ENCODE results near the gene RIPK1.

The RIPK1 gene

GRCh38 chr6:3139090-3139903, 71.0 kb downstream of the RIPK1 start:
- Histone ChIP-seq H3K79me1 (ENCODE audit: low read length) (no peaks in the 10 kb centered on the region), H2BK15ac (replicated peaks; ENCODE audit: low read depth) (no peak overlapping the region), H3K23ac (ENCODE audit: low read length) (no peak overlapping the region), H3K27me3 (ENCODE audit: insufficient read depth, low read length, poor library complexity) (no peaks in the 10 kb centered on the region), H3K4me1 (ENCODE audit: control insufficient read depth, low read depth, low read length) (no peaks in the 10 kb centered on the region), H3K56ac (ENCODE audit: low read length) (no peak overlapping the region), H3K18ac (ENCODE audit: low read length) (no peak overlapping the region), H3K4me2 (ENCODE audit: low read length) (no peak overlapping the region), H3K79me2 (ENCODE audit: control insufficient read depth, insufficient read depth, low read length) (no peaks in the 10 kb centered on the region), H3K36me3 (ENCODE audit: control insufficient read depth, insufficient read depth, low read length) (peaks cover 3% of the 10 kb centered on the region), H3K4ac (ENCODE audit: low read depth, low read length) (no peak overlapping the region), H4K5ac (ENCODE audit: low read length) (no peak overlapping the region), H3K27ac (ENCODE audit: low read depth, low read length) (no peak overlapping the region), H2BK120ac (ENCODE audit: low read depth, low read length) (no peak overlapping the region), H4K8ac (ENCODE audit: low read depth, low read length) (no peak overlapping the region), H3K9ac (ENCODE audit: low read length) (no peak overlapping the region), H2AK5ac (ENCODE audit: low read length) (no peak overlapping the region), H3K4me3 (ENCODE audit: low read length) (no peak overlapping the region), H2BK5ac (ENCODE audit: low read length) (no peak overlapping the region)
- no CpG with 5 or more reads among the region's 14 CpGs for WGBS (ENCODE audit: extremely low coverage, insufficient coverage, low lambda C conversion rate)
- no peak for DNase-seq

GRCh38 chr6:3140201-3140600, 71.9 kb downstream of the RIPK1 start:
- no peak overlapping the region for H2BK120ac ChIP-seq (ENCODE audit: low read depth, low read length)
- H3K36me3 ChIP-seq (ENCODE audit: control insufficient read depth, insufficient read depth, low read length), result peaks cover 3% of the 10 kb centered on the region

GRCh38 chr6:3142536-3142935, 74.2 kb downstream of the RIPK1 start:
- no peak overlapping the region for H3K9ac ChIP-seq (ENCODE audit: low read length)
- no peak overlapping the region for H2BK15ac ChIP-seq (replicated peaks; ENCODE audit: low read depth)
- no peak overlapping the region for H3K4me2 ChIP-seq (ENCODE audit: low read length)

More at GRCh38 chr6:3140201-3140600, 71.9 kb downstream of the RIPK1 start:
- Histone ChIP-seq H3K23ac (ENCODE audit: low read length) (no peak overlapping the region), H2BK15ac (replicated peaks; ENCODE audit: low read depth) (no peak overlapping the region), H3K4ac (ENCODE audit: low read depth, low read length) (no peak overlapping the region), H4K5ac (ENCODE audit: low read length) (no peak overlapping the region), H2BK5ac (ENCODE audit: low read length) (no peak overlapping the region), H2AK5ac (ENCODE audit: low read length) (no peak overlapping the region), H3K4me1 (ENCODE audit: control insufficient read depth, low read depth, low read length) (no peaks in the 10 kb centered on the region), H3K27me3 (ENCODE audit: insufficient read depth, low read length, poor library complexity) (no peaks in the 10 kb centered on the region), H3K79me2 (ENCODE audit: control insufficient read depth, insufficient read depth, low read length) (no peaks in the 10 kb centered on the region), H3K4me3 (ENCODE audit: low read length) (no peak overlapping the region), H3K79me1 (ENCODE audit: low read length) (no peaks in the 10 kb centered on the region), H4K8ac (ENCODE audit: low read depth, low read length) (no peak overlapping the region), H3K18ac (ENCODE audit: low read length) (no peak overlapping the region), H3K4me2 (ENCODE audit: low read length) (no peak overlapping the region), H3K9ac (ENCODE audit: low read length) (no peak overlapping the region), H3K56ac (ENCODE audit: low read length) (no peak overlapping the region), H3K27ac (ENCODE audit: low read depth, low read length) (no peak overlapping the region)
- WGBS (ENCODE audit: extremely low coverage, insufficient coverage, low lambda C conversion rate), result no CpG with 5 or more reads among the region's 20 CpGs
- DNase-seq, result no peak

GRCh38 chr6:3143158-3143557, 74.9 kb downstream of the RIPK1 start:
- Histone ChIP-seq H2AK5ac (ENCODE audit: low read length) (no peak overlapping the region), H3K18ac (ENCODE audit: low read length) (no peak overlapping the region), H4K8ac (ENCODE audit: low read depth, low read length) (no peak overlapping the region), H3K4me1 (ENCODE audit: control insufficient read depth, low read depth, low read length) (no peaks in the 10 kb centered on the region), H3K23ac (ENCODE audit: low read length) (no peak overlapping the region), H3K4ac (ENCODE audit: low read depth, low read length) (no peak overlapping the region), H4K5ac (ENCODE audit: low read length) (no peak overlapping the region), H3K4me2 (ENCODE audit: low read length) (no peak overlapping the region), H2BK120ac (ENCODE audit: low read depth, low read length) (no peak overlapping the region), H3K56ac (ENCODE audit: low read length) (peak overlapping the region; percentile 15), H3K27me3 (ENCODE audit: insufficient read depth, low read length, poor library complexity) (no peaks in the 10 kb centered on the region), H3K36me3 (ENCODE audit: control insufficient read depth, insufficient read depth, low read length) (peaks cover 2% of the 10 kb centered on the region), H2BK15ac (replicated peaks; ENCODE audit: low read depth) (no peak overlapping the region), H3K27ac (ENCODE audit: low read depth, low read length) (no peak overlapping the region), H3K79me1 (ENCODE audit: low read length) (no peaks in the 10 kb centered on the region), H2BK5ac (ENCODE audit: low read length) (no peak overlapping the region), H3K79me2 (ENCODE audit: control insufficient read depth, insufficient read depth, low read length) (no peaks in the 10 kb centered on the region), H3K9ac (ENCODE audit: low read length) (no peak overlapping the region), H3K4me3 (ENCODE audit: low read length) (no peak overlapping the region)
- WGBS (ENCODE audit: extremely low coverage, insufficient coverage, low lambda C conversion rate), result no CpG with 5 or more reads among the region's 6 CpGs
- DNase-seq, result no peak

More at GRCh38 chr6:3142536-3142935, 74.2 kb downstream of the RIPK1 start:
- H3K18ac ChIP-seq (ENCODE audit: low read length), result no peak overlapping the region
- H2AK5ac ChIP-seq (ENCODE audit: low read length), result no peak overlapping the region
- H3K4me1 ChIP-seq (ENCODE audit: control insufficient read depth, low read depth, low read length), result no peaks in the 10 kb centered on the region
- no peak overlapping the region for H3K27ac ChIP-seq (ENCODE audit: low read depth, low read length)
- no peak for DNase-seq
- H3K23ac ChIP-seq (ENCODE audit: low read length), result no peak overlapping the region
- no peaks in the 10 kb centered on the region for H3K79me2 ChIP-seq (ENCODE audit: control insufficient read depth, insufficient read depth, low read length)
- no peak overlapping the region for H3K4me3 ChIP-seq (ENCODE audit: low read length)
- no peak overlapping the region for H3K4ac ChIP-seq (ENCODE audit: low read depth, low read length)
- peaks cover under 1% of the 10 kb centered on the region for H3K36me3 ChIP-seq (ENCODE audit: control insufficient read depth, insufficient read depth, low read length)
- H4K5ac ChIP-seq (ENCODE audit: low read length), result no peak overlapping the region
- no peak overlapping the region for H3K56ac ChIP-seq (ENCODE audit: low read length)
- no peaks in the 10 kb centered on the region for H3K79me1 ChIP-seq (ENCODE audit: low read length)
- no peaks in the 10 kb centered on the region for H3K27me3 ChIP-seq (ENCODE audit: insufficient read depth, low read length, poor library complexity)
- H2BK5ac ChIP-seq (ENCODE audit: low read length), result no peak overlapping the region
- no peak overlapping the region for H2BK120ac ChIP-seq (ENCODE audit: low read depth, low read length)
- H4K8ac ChIP-seq (ENCODE audit: low read depth, low read length), result no peak overlapping the region

GRCh38 chr6:3144571-3144970, 76.3 kb downstream of the RIPK1 start:
- Histone ChIP-seq H4K8ac (ENCODE audit: low read depth, low read length) (no peak overlapping the region), H3K4me2 (ENCODE audit: low read length) (no peak overlapping the region), H3K36me3 (ENCODE audit: control insufficient read depth, insufficient read depth, low read length) (peaks cover 2% of the 10 kb centered on the region)

More at GRCh38 chr6:3144571-3144970, 76.3 kb downstream of the RIPK1 start:
- Histone ChIP-seq H2BK15ac (replicated peaks; ENCODE audit: low read depth) (no peak overlapping the region), H3K4ac (ENCODE audit: low read depth, low read length) (no peak overlapping the region), H3K23ac (ENCODE audit: low read length) (no peak overlapping the region), H3K56ac (ENCODE audit: low read length) (no peak overlapping the region), H3K27me3 (ENCODE audit: insufficient read depth, low read length, poor library complexity) (no peaks in the 10 kb centered on the region), H2BK5ac (ENCODE audit: low read length) (no peak overlapping the region), H3K4me1 (ENCODE audit: control insufficient read depth, low read depth, low read length) (no peaks in the 10 kb centered on the region), H3K79me2 (ENCODE audit: control insufficient read depth, insufficient read depth, low read length) (no peaks in the 10 kb centered on the region), H3K4me3 (ENCODE audit: low read length) (no peak overlapping the region), H3K79me1 (ENCODE audit: low read length) (no peaks in the 10 kb centered on the region), H3K18ac (ENCODE audit: low read length) (no peak overlapping the region), H3K9ac (ENCODE audit: low read length) (no peak overlapping the region), H4K5ac (ENCODE audit: low read length) (no peak overlapping the region), H2BK120ac (ENCODE audit: low read depth, low read length) (no peak overlapping the region), H3K27ac (ENCODE audit: low read depth, low read length) (no peak overlapping the region), H2AK5ac (ENCODE audit: low read length) (no peak overlapping the region)
- WGBS (ENCODE audit: extremely low coverage, insufficient coverage, low lambda C conversion rate), result no CpG with 5 or more reads among the region's 8 CpGs
- DNase-seq, result no peak
